NCI-H2227 (cell line): Measurements from ENCODE around the gene PPIL1.
"Not testable (repeated sequence)": the region's sequence is repeated elsewhere in the genome, so short reads cannot be mapped to it uniquely, and the experiment has no call there.

Source experiments
- DNase-seq: peaks from one replicate; lab custom pipeline; 2025; ENCODE audit not compliant: unreplicated experiment; lab: John Stamatoyannopoulos, UW

PPIL1 gene

DNA sequence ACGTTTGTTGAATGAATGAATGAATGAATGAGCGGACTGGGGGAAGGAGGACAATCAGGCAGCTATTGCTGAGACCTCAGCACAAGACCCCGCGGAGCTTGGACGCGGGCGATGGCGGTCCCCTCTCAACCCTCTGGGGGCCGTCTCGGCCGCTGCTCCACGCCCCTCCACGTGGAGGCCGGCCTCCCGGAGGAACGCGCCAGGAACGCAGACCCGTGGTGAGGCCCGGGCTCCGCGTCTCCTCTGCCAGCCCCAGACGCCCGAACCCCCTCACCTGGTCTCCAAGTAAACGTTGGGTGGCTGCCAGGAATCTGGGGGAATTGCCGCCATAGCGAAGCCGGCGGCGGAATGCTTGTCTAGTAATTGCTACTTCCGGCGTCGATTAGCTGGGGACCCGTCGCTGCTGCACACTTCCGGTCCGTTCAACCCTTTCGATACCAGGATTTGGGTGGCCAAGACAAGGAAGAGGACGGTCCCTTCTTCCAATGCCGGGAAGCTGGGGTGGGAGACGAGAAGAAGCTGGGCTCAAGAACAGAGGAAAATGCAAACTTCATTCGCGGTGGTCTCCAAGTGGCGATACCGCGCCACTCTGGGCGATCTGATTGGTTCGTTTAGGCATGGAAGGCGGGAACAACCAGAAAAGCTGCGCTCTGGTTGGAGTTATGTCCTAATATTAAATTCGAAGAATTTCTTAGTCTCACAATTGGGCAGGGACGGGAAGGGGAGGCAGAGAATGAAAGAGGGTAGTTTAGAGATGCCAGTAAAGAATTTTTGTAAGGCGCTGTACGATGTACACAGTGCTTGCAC, at the start of gene PPIL1:
PPIL1 (minus strand) TSS at position 361 of the 807 bp plus-strand sequence; CDS start at position 330, 31 bp downstream.
- peak; percentile 97 for DNase-seq

DNA sequence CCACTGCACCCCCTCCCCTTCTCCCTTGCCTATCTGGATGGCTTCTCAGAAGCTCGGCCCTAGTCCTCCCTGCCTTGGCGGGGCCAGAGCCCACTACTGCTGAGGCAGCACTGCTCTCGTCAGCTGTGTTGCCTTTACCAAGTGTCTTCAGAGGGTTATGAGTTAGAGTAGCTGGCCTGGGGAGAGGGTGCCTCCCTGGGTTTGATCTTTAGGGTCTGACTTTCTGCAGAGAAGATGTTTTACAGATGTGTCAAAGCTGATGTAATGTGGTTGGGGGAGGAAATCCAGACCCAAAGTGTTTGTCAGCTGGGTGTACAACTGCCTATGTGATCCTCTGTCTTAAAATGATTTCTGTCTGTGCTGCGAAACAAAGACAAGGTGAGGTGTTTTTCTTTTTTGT, 49.5 kb upstream of the PPIL1 start:
- DNase-seq: no peak

DNA sequence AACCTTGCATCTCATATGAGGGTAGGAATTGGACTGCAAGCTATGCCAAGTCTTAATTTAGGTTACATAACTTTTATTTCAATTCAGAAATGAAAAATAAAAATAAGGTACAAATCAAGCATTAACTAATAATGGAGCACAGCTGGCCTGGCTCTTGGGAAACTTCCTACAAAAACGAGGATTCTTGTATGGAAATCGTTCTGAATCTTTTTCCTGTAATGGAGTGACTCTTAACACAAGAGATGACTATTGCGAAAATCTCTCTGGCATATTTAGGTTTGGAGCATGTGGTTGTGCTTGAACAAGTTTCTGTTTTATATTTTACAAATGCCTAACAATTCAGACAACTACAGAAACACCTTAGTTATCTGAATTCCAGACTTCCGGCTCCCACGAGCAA, 45.9 kb upstream of the PPIL1 start:
- no peak for DNase-seq

DNA sequence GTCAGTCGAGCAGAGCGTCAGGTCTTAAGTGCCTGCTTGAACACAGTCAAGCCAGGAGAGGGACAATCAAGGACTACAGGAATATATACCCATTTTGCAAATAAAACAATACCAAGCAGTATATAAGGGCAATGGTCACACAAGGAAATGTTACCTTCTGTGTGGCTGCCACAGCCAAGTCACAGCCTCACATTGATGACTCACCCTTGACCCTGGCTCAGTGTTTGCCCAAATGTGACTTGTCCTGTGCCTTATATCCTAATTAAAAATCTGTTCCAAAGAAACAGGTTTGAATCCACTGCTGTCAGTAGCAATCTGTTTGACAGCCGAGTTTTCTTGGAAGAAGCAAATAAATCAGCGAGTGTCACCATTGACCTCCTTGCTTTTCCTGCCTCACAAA, 45.4 kb upstream of the PPIL1 start:
- no peak for DNase-seq

DNA sequence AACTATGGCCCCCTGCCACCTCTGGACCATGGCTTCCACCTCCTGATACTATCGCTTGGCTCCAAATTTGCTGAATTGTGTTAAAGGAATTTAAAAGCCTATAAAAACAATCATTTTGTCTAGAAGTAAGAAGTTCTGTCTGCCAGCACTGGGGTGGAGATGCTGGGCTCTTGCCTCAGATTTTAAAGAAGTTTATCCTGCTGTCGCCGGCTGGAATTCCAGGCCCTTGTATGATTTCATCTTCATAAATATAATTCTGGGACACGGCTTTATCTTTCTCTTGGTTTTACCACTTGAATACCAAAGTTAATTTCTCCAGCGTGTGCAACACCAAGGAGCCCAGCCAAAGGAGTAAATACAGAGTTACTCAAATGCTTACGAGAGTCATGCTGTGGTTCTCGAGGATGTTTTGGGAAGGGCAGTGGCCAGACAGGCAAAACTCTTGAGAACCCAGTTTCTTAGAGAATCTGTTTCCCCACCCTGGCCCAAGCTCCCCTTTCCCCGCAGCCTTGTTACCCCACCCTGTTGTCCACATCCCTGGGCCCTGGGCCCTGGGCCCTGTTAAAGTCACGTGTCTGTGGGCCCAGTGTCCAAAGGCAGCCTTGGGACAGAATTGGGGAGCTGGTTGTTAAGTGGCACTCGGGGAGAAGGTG, 43.1 kb upstream of the PPIL1 start:
- no peak for DNase-seq

DNA sequence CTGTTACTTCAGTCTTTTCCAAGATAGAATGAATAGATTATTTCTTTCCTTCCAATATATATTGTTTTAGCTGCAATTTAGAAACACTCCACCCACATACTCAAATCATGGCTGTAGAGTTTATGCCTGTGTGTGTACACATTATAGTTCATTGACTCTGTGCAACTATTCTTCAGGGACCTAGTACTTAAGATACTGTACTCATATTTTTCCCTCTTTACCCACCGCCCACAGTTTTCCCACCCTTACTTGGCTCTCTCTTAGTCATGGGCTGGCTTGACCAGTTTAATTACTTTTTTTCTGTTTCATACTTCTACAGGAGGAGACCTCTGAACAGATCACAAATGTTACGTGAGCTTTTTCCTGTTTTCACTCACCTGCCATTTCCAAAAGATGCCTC, 41.5 kb upstream of the PPIL1 start:
- DNase-seq: no peak

DNA sequence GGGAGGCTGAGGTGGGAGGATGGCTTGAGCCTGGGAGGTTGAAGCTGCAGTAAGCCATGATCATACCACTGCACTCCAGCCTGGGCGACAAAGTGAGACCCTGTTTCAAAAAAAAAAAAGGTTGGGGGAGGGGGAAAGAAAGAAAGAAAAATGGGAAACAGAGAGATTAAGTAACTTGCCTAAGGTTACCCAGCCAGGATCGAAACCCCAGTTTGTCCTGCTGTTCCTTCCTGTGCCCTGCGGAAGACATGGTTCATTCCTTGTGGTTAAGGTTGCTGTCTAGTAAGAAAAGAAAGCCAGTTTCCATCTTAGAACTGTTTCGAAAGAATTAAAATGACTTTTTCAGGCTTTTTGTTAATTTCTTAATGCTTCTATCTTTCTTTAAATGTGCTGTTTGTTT, 41.0 kb upstream of the PPIL1 start:
- no peak for DNase-seq

DNA sequence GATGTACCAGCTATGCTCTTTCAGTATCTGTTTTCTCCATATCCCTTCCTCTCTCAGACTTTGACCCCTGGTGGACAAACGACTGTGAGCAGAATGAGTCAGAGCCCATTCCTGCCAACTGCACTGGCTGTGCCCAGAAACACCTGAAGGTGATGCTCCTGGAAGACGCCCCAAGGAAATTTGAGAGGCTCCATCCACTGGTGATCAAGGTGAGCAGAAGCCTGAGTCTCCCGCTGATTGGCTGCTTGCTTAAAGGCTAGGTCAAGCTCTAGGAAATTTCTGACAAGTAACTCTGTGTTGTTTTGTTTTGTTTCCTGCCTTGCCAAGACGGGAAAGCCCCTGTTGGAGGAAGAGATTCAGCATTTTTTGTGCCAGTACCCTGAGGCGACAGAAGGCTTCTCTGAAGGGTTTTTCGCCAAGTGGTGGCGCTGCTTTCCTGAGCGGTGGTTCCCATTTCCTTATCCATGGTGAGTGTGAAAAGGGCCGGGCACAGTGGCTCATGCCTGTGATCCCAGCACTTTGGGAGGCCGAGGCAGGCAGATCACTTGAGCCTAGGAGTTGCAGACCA, 39.7 kb upstream of the PPIL1 start:
- no peak for DNase-seq

DNA sequence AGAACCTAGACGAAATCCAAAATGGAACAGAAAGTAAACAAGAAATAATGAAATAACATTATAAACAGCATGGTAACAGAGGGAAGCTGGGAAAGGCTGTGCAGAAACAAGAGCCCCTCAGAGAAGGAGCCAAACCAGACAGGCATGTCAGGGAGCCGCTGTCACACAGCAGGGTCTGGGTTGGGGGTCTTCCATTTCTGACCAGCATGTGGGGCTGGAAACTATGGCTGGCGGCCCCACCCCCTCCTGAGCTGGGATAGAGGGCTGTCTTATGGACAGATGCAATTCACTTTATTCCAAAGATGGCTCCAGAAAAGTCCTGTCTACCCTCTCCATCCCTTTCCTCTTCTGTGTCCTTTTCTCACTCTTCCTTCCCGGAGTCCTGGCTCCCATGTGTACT, 38.5 kb upstream of the PPIL1 start:
- no peak for DNase-seq

DNA sequence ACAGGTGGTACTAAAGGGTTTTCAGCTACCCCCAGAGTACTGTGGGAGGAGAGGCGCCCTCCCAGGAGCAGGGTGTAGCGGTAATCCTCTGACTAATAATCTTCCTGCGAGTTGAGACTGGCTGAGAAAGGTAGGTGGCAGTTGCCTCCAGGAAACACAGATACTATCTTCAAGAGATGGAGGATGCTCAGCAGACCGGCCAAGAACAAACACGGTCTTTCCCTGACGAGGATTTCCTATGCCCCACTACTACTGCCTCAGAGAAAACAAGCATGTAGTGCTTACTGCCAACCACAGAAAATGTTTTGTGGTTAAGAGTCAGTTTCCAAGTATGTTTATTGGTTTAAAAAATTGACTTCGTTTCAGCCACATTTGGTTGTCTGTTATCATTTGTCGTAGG, 38.0 kb upstream of the PPIL1 start:
- no peak for DNase-seq

DNA sequence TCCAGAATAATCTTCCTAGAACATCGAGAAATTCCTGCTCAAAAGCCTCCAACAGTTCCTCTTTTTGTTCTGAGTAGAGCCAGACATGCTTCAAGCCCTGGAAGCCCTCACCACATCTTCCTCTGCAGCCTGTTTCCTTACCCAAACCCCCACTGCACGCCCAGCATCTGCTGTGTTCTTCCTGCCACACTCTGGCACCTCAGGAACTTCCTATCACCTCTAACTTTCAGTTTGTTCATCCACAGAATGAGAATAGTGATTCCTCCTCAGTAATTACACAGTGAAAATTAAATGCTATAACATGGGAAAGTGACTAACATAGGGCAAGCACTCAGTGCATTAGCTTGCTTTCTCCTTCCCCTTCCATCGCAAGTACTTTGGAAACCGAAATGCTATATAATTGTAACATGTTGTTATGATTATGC, 37.4 kb upstream of the PPIL1 start:
- DNase-seq: no peak

DNA sequence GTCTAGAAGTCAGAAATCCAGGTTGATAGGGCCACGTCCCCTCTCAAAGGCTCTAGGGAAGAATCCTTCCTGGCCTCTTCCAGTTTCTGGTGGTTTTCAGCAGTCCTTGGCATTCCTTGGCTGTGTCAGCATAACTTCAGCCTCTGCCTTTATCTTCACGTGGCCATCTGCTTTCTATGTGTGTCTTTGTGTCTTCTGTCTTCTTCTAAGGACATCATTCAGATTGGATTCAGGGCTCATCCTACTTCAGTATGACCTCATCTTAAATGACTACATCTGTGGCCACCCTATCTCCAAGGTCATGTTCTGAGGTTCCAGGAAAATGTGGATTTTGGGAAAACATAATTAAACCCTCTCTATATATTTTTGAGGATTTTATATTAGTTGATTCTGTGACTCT, 34.1 kb upstream of the PPIL1 start:
- no peak for DNase-seq

DNA sequence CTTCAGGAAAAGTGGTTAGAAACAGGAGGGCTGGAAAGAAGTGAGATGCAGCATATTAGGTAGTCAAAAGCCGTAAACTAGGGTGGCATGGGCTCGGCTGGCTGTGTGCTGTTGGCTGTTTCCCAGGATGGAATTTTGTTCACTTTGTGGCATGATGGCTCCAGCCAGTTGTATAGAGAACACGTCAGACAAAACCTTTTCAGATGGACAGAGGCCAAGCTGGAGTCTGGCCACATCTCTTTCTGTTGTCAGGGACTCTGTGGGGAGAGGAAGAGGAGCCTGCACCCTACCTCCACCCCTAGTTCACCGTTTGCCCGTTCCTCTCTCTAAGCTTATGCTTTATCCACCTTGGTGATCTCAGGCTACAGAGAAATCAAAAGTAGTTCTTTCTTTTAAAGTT, 33.2 kb upstream of the PPIL1 start:
- no peak for DNase-seq

DNA sequence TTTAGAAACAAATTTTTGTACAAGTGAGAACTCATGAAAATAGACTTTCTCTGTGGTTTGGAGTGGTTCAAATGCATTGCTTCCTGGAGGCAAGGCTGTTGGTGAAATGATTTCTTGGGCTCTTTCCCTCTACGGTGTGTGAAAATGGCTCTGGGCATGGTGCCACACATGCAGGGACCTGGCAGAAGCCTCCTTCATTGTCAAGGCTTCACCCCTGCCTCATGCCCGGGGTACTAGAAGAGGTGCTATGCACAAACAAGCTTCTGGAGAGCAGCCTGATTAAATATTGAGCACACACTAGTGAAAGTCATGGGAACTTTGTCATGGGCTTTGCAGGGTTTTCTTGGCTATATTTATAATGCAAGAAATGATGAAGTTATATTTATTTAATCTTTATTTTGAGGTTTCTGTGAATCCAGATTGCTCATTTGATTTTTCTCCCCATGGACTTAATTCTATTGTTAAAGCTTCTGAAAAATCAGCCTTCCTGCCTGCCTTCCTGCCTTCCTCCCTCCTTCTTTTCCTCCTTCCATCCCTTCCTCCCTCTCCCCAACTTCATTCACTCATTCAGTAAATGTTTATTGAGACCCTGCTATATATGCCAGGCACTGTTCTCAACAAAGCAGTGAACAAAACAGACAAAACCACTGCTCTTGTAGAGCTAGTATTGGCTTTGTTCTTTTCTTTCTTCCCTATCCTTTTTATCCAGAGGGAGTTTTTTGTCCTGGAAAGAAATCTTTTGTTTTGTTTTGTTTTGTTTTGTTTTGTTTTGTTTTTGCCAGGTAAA, 32.1 kb upstream of the PPIL1 start:
- DNase-seq: no peak

DNA sequence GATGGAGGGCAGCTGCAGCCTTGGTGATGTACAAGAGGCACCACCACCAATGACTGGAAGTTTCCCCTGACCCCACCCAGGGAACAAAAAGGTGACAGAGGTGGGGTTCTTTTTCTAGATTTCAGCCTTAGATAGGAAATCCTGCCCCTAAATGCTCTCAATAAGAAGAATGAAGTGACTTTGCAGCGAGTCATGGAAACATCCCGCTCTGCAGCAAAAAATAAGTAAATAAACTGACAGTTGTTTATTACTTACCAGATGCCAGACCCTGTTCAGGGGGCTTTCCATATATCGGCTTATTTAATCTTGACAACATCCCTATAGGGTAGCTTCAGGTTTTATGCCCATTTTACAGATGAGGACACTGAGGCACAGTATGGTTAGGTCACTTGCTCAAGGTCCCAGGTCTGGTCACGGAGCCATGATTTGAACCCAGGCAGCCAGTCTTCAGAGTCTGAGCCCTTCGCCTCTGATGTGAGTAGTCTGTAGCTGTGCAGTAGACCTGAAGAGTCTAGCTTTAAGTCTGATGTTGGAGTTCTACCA, 30.3 kb upstream of the PPIL1 start:
- DNase-seq: no peak

DNA sequence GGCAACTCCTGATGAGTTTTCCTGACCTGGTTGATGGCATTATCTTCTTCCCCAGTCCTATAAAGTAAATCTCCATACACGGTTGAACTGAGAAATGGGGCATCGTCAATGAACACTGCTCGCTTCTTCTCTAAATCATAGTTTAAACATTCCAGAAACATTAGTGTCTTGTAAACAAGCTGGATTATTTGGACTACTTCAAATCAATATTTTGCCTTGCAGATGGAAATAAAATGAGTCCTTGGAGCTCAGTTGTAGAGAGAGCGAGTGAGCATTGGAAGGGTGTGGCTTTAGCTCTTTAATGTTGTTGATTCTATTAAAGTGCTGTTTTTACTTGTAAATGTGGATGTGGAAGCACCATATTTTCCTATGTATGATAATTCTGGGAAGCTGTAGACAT, 29.5 kb upstream of the PPIL1 start:
- no peak for DNase-seq

DNA sequence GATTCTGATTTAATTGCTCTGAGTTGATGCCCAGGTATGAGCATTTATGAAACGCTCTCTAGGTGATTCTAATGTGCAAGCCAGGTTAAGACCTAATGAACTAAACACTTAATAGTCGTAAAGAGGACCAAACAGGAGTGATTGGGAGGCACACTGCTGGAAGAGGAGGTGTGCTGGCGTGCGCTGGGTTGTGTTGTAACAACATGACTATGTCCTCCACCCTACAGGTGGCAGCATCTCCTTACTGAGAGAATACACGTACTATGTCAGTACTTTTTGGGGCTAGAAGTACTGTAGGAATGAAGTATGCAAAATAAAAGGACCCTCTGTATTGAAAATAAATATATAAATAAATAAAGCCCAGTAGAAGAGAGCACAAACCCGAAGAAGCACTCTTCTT, 23.0 kb upstream of the PPIL1 start:
- no peak for DNase-seq

DNA sequence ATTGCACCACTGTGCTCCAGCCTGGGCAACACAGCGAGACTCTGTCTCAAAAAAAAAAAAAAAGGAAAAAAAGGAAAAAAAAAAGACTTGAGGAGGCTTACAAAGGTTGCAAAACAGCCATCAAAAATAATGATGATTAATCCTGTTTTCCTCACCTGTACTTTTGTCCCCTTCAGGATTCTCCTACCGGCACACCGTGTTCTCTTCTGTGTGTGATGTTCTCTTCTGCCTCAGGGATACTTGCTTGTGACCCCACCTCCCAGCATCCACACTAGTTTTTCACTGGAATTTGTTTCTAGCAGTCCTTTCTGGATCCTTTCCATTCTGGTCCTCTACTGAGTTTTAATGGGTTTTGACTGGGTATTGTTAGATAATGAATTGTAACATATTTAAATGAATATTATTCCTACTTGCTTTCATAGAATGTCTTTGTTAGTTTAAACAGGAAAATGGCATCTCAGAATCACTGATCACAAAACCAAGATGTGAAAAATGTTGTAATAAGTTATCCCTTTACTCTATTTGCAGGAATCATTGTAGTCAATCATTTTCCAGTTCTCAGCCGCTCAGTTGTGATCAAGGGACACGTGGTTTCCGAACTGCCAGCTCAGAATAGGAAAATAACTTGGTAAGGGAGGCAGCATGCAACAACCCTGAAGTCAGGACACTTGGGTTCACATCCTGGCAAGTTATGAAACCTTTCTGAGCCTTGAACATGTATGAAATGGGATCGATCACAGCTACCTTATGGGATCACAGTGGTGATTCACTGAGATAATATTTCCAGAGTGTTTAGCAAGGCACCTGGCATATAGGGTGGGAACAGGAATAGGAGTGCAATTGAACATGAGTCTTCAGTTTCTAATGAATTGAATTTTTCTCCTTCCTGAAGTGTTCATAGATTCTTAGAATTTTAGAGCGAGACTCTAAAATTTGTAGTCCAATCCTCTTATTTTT, 19.7 kb upstream of the PPIL1 start:
- DNase-seq: no peak

DNA sequence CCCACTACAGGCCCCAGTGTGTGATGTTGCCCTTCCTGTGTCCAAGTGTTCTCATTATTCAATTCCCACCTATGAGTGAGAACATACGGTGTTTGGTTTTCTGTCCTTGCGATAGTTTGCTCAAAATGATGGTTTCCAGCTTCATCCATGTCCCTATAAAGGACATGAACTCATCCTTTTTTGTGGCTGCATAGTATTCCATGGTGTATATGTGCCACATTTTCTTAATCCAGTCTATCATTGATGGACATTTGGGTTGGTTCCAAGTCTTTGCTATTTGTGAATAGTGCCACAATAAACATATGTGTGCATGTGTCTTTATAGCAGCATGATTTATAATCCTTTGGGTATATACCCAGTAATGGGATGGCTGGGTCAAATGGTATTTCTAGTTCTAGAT, 16.6 kb upstream of the PPIL1 start:
- DNase-seq: not testable (repeated sequence)

DNA sequence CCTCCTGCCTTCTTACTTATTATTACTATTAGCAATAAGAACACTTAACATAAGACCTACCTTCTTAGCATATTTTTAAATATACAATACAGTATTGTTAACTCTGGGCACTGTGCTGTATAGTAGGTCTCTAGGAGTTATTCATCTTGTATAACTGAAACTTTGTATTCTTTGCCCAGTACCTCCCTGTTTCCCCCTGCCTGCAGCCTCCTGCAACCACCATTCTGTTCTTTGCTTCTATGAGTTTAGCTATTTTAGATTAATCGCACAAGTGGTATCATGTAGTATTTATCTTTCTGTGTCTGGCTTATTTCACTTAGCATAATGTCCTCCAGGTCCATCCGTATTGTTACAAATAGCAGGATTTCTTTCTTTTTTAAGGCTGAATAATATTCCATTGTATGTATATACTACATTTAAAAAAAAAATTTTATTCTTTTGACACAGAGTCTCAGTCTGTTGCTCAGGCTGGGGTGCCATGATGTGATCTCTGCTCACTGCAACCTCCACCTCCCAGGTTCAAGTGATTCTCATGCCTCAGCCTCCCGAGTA, 15.6 kb upstream of the PPIL1 start:
- DNase-seq: no peak
